HG03139 (cell line): Measurements from ENCODE around the gene CYFIP1.

Experiments
- ATAC-seq: cut with Tn5 transposase; IDR thresholded peaks from one replicate; pipeline ENCODE4 v1.9.1; 2021; ENCODE audit not compliant: unreplicated experiment

Gene CYFIP1

DNA sequence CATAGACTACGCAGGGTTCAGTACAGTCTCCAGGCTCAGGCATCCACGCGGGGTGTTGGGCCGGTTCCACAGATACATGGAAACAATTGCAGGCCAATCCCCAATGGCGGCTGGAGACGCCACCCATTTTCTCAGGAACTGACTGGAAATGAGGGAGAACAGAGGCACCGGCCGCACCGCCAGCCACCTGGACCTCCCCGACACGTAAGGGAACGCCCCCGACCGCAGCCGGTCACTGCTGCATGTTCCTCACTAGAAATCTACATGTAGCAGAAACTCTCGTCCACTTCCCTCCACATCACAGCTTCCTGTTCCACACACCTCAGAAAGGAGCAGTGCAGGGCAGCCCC, 29.2 kb downstream of the CYFIP1 start:
- ATAC-seq: no peak

DNA sequence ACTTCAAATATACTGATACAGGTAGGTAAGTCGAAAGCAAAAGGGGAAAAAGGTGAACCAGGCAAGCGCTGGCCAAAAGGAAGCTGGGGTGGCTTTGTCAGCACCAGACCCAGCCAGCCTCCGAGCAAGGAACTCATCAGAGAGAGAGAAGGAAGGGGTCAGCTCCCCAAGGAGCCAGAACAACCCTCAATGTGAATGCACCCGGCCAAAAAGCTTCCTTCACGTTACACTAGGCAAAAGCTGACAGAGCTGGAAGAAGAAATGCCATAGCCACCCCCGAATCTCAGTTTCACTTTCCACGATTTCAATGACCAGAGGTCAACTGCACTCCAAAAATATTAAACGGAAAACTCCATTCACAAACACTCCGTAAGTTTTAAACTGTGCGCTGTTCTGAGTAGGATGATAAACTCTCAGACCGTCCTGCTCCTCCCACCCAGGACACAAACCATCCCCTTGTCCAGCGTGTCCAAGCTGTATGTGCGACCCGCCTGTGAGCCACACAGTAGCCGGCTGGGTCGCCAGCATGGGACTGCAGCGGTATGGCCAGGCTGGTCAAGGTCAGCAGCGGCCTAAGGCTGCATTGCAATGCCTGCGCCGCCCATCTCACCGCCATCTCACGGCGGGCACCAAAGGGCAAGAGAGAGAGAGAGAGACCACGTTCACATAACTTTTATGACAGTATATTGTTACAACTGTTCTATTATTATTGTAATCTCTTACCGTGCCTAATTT, 29.7 kb downstream of the CYFIP1 start:
- ATAC-seq: no peak

DNA sequence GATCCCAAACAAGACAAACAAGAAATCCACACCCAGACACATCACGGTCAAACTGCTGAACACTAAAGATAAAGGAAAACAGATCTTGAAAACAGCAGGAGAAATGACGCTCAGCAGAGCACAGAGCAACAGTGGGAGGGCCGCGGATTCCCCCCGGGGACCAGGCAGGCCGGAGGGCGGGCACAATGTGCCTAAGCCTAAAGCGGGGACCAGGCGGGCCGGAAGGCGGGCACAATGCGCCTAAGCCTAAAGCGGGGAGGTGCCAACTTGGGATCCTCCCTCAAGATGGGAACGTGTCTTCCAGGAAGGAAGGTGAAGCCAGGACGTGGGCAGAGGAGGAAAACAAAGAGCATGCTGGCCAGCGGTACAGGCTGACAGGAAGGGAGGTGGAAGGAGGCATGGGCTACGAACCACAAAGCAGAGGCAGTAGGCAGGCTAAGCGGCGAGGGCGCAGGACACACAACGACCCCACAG, 31.1 kb downstream of the CYFIP1 start:
- ATAC-seq: peak; percentile 71

DNA sequence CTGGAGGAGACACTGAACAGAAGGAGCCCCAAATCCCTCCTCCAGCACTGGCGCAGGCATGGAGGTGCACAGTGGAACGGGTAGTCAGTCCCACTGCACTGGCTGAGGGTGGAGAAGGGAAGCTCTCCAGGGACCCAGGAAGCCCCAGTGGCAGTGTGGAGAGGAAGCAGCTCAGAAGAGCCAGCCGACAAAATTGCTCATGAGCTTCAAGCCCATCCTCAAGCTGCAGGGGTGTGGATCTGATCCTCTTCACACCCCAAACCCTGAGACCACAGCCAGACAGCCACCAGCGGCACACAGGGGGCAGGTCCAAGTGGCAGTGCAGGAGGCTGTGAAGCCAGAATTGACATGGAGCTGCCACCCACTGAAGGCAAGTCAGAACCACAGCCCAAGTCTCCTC, 32.1 kb downstream of the CYFIP1 start:
- ATAC-seq: no peak

DNA sequence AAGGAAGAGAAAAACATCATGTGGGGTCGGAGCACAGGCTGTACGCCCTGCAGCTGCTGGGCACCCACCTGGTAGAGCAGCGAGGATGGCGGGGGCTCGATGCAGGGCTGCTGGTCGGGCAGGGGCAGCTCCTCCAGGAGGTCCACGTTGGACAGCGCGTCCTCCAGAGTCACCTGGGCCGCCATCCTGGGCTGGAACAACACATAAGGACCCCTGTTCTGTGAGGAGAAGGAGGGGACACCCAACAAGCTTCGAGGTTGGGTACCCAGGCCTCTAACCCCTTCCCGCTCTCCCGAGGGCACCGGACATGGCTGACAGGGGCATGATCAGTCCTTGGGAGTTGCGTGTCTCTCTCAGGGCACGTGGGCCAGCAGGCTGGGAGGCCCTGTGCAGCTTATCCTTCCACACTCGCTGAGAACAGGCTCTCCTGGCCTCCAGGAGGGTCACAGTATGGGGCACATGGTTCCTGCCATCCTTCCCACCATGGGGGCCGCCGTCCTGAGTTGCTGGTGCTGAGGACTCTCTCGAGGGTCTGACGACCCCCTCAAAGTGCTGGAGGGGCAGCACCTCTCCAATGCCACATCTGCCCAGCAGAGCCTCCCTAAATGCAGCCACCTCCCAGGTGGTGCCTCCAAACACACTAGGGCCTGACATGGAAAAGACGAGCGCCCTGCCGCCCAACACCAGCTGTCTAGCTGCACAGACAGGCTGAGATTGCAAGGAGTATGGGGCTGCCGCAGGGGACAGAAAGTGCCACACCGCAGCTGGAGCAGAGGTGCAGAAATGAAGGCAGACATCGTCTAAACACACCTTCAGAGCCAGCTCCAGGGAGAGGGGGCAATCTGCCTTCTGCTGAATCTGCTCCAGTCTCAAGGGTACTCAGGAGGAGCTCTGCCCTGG, 32.8 kb downstream of the CYFIP1 start:
- ATAC-seq: no peak

DNA sequence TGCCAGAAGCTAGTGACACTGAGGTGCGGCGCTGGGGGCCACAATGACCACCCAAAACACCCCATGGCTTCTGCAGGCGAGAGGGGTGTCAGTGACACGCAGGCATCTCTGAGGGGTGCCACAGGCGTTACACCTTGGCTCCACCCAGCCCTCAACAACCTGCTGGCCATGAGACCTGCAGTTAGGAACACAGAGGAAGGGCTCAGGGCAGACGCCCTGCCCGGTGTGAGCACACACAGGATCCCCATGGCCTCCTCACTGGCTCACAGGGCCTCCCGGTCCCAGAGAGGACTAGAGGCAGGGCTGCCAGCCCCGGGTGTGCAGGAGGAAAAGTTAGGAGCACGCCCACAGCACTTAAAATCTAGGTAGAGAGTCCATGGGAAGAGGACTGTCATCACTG, 35.1 kb downstream of the CYFIP1 start:
- no peak for ATAC-seq

DNA sequence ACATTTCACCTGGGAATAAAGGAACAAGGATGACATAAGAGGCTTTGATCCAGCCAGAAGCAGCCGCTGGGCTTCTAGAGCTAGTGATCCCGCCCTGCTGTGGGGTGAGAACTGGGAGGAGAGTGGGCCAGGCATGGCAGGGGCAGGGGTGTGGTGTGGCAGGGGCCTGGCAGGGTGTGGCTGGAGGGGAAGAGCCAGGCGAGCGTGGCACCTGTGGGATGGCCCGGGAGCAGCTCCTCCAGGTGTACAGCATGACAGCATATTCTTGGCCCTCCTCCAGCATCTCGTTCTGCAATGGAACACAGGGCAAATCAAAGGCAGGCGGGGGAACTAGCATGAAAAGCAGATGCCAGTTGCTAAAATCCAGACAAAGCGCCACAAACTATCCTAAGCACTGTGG, 35.5 kb downstream of the CYFIP1 start:
- no peak for ATAC-seq

DNA sequence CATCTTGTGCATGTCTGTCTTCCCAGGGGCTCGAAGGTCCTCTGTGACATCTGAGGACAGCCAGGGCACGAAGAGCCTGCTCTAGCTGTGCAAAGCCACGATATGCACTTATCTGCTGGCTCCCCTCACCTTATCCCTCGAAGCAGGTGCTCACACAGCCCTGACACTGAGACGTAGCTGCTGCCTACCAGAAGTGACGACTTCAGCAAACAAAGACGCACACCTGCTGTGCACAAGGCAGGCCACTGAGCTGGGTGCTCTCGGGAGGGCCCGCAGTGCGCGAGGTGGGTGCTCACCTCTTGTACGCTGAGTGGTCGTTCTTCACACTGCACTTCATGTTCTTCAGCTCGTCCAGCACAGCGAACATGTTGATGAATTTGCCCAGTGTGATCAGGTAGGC, 37.3 kb downstream of the CYFIP1 start:
- no peak for ATAC-seq

DNA sequence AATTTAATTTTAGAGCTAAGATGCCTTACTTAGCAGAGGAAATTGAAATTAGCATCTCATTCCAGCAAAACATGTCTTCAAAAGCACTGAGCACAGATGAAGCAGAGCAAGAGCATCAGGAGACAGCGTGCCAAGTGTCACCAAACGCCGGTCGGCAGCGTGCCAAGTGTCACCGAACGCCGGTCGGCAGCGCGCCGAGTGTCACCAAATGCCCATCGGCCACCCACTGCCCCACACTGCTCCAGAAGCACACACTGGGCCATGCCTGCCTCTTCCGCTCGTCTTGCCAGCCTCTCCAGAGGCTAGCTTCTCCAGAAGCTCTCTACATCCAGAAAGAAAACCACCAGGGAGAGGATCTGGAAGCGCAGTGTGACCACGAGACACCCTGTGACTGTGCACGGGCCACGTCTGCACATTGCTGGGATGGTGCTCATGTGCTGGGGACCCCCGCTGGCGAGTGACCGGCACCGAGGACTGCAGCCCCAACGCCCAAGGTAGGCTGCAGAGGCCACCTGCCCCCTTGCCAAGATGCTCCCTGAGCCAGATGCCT, 37.8 kb downstream of the CYFIP1 start:
- no peak for ATAC-seq

DNA sequence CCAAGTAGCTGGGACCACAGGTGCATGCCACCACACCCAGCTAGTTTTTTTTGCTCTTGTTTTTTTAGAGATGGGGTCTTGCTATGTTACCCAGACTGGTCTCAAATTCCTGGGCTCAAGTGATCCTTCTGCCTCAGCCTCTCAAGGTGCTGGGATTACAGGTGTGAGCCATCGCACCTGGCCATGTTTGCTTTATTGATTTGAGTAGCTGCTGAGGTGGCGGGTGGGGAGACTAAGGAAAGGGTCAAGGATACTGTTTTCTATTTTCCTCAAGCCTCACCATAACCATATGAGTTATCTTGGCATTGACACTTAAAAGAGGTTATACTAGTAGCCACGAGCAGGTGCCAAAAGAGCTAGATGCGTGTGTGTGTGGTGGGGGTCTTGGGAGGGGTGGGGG, 39.0 kb downstream of the CYFIP1 start:
- no peak for ATAC-seq

DNA sequence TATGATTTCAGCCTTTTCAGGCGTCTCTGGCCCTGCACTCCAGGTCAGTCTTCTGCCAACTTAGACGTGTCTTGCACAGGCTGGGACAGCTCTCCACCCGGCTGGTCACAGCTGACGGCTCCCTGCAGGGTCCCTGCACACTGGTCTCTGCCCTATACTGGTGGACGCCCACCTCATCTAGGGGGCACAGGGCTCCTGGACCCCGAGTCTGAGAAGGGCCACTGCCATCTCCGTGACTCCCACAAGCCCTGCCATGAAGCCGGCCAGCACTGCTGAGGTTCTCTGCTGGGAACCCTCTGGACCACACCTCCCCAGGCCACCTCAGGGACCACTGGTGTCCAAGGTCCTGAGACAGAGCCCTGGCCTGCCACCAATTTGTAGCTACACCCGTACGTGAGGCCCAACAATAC, 40.5 kb downstream of the CYFIP1 start:
- no peak for ATAC-seq

DNA sequence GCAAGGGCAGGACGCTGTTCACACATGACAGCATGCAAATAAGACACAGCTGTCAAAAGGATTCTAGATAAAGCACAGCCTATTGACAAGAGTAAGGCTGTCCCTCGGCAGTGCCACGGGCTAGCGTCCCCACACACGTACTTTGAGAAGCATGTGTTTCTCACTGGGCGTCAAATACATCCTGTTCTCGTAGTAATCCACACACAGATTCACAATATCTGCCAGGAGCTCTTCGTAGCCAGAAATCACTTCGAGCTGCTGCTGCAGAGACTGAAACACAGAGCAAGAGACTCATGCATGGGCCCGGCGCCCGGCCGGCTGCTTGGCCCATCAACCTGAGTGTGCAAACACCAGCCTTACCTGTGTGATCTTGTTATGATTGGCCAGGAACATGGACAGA, 41.1 kb downstream of the CYFIP1 start:
- no peak for ATAC-seq

DNA sequence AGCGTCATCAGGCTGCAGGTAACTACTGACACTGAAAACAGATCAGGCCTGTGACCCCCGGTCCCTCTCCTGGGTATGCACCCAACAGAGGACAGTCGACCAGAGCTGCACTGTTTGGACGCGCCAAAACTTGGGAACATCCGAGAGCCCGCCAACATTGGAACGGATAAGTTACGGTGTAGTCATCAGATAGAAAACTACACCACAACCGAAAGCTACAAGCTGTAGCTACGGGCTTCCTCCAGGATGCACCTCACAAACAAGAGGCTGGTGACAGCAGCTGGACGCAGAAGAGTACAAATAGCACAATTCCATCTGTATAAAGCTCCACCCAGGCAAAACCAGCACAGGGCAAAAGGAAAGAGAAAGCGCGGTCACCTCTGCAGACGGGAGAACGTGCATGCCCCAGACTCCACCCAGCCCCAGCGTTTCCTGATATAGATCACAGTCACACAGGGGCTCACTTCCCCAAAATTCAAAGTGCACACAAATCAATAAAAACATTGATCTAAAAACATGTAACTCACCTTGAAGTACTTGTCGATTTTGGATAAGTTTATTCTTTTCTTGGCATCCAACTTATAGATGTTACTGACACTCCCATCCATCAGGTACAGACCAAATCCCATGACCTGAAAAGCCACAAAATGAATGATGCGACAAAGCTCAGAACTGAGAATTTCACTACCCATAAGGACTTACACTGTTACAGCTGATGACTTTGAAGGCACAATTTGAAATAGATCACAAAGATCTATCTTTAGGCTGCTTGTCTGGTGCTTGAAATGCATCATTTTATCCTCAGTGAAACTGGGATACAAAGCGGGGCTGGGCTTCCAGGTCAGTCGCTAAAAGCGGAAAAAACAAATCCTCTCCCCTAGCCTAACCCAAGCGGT, 43.3 kb downstream of the CYFIP1 start:
- ATAC-seq: peak; percentile 85

DNA sequence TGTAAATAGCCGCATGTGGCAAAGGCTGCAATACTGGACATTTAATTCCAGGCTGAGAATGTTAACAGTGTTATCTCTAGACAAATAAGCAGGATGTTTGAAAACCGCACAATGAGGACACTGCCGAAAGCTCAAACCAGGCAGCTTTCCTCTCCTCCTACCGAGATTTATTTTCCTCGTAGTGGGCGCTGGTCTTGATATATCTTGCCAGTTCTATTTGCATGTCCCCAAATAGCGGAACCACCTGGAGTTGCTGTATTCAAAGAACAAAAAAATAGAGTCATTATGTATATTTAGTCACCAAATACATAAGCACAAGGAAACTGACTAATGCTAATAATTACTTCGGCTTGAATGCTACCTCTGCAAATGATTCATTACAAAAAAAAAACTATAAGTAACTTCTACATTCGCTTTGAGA, 46.5 kb downstream of the CYFIP1 start:
- no peak for ATAC-seq

DNA sequence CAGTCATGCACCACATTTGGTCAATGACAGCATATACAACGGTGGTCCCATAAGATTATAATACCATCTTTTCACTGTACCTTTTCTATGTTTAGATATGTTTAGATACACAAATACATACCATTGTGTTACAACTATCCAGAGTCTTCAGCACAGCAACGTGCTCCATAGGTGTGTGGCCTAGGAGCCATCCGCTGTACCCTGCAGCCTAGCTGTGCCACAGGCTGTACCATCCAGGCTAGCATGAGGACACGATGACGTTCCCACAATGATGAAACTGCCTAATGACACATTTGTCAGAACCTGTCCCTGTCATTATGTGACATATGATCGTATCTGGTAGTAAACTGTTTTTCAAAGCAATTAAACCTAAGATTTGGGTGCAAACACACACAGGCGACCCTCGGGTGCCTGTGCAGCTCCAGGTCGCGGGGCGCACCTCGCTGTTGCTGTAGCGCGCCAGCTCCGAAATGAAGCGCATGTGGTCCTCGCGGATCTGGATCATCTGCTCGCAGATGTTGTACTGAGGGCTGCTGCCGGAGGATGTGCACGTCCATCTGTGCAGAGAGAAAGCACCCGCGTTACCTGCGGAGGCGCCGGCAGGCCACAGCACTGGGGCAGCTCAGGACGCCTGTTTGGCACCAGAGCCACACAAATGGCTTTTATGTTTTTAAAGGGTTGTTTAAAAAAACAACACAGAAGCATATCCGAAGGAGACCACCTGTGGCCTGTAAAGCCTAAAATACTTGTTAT, 48.2 kb downstream of the CYFIP1 start:
- ATAC-seq: no peak

DNA sequence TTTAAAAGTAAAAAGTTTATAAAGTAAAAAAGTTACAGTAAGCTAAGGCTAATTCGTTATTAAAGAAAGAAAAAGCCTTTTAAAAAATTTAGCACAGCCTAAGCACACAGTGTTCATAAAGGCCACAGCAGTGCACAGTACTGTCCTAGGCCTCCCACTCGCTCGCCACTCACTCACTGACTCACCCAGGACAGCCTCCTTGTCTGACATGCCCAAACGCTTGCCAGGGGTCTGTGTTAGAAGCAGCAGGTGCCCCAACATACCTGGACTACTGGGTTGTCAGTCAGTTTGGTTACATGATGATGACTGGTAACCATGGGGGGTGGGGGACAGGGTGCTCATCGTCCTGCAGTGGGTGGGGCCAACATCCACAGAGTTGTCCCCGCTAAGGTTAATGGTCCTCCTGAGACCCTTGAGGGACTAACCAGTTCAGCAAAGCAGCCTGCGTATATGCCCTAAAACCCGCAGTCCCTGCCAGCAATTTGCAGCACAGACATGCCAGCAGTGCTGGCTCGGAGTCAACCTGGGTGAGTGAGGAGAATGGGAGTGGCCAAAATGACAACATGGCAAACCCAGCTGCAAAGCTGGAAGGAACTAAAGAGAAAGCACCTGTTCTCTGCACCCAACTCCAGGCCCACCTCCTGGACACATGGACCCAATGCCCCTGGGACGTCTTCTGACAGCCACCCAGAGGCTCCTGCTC, 49.2 kb downstream of the CYFIP1 start:
- no peak for ATAC-seq

DNA sequence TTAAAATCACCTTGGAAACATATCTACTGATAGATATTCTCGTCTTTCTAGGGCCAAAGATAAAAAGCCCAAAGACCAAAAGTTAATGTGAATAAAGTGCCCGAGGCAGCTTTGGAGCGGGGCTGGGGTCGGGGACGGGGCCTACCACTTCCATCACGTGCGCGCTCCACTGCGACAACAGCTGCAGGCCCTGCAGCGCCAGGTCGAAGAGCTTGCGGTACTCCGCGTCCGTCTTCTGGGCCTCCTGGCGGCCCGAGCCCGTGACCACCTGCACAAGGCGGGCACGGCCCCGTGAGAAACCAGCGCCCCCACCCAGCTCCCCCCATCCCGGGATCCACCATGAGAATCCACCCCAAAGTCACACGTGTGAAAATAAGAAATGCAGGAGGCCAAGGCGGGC, 52.4 kb downstream of the CYFIP1 start:
- ATAC-seq: no peak

DNA sequence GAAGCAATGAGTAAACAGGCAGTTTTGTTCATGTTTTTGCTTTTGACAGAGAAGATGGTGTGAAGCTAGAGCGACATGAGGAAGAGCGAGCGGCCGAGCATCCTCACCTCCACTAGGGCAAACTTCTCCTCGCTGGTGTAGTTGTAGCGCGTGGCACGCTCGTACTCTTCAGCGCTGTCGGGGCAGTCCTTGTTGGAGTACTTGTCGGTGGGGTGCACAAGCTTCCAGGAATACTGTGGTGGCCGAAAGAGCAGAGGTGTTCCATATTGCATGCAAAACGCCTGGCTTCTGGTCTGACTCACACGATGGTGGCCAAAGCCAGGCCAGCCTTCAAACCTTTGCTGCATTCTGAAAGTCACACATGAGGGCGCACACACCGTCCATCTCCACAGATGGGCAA, 54.3 kb downstream of the CYFIP1 start:
- ATAC-seq: no peak

DNA sequence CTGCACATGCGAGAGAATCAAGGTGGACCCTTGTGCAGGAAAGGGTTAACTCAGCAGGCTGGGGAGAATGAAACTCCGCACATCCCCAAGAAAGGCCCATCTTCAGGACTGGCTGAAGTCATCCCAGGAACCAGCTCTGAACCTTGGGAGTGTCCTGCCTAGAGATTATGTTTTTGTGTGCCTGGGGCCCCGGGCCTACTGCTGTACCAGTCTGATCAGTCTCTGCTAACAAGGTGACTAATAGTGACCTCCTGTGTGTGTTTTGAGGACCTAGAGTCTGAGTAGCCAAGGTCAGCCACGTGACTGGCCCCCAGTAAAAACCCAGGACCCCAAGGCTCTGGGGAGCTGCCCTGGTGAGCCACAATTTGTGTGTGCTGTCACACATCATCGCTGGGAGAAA, 58.2 kb downstream of the CYFIP1 start:
- ATAC-seq: no peak

DNA sequence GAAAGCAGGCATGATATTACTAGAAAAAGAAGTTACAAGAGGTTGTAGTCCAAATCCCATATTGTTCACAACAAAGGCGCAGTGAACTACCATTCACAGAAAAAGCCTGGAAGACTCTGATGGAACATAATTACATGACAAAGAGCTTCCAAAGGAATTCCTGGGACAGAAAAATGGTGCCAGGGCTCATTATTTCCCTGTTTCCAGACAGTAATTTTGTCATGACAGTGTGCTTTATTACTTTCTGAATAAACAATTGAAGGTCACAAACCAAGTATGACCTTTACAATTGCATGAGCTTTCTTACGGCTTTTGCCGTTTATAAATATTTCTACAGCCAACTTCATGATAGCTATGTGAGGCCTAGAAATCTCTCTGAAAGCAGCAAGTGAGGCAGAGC, 61.0 kb downstream of the CYFIP1 start:
- no peak for ATAC-seq
